HG02763 (cell line): ENCODE data around the gene ELAC2.

Source experiments
- ATAC-seq: cut with Tn5 transposase; IDR thresholded peaks from one replicate; pipeline ENCODE4 v1.9.1; 2021; ENCODE audit warnings: mild to moderate bottlenecking, moderate library complexity; ENCODE audit not compliant: unreplicated experiment

The ELAC2 gene

DNA sequence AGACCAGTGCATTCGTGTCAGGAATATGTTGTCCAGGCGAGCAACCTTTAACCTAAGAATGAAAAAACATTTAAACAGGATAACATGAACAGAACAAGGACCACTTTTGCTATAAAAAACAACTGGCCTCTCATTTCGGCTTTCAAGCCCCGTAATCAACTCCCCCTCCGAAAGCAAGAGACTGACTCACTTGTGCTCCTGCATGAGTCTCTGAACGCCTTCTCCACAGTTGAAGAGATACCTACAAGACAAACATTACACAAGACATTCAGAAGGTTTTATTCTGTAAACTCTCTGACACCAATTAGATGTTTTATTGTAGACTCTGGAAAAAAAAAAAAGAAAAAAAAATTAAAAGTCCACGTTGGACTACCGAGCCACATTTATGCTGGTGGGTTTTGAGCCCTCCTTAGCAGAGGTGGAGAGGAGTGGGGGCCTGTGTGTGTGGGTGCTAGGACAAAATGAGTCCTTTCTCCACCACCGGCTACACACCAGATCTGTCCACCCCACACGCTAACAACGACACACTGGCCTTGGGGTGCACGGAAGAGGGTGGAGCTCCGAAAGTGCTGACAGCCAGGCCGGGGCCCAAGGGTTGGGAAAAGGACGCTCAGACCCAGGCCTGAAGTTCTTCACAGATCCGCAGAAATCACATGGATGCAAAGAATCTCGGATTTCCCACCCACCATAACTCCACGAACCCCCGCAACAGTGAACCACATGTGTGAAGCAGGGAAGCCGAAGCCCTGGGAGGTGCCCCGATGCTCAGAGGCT lies 759 bp downstream of the ELAC2 start:
- ATAC-seq, result peak; percentile 6

DNA sequence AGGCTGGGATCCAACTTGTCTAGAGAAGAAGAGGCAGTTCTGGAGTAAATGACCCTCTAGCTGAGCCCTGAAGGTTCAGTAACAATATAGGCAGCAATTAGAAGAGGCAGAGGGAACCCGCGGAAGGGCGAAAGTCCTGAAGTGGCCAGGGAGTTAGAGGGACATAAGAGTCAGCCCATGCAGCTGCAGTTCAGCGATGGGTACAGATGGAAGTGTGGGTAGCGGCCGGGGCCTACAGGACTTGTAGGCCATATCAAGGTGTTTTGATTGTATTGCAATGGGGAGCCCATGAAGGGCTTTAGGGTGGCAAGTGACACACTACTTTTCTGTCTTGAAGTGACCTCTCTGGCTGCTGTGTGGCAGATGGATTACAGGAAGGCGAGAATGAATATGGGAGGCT lies 3.0 kb downstream of the ELAC2 start:
- ATAC-seq, result no peak

DNA sequence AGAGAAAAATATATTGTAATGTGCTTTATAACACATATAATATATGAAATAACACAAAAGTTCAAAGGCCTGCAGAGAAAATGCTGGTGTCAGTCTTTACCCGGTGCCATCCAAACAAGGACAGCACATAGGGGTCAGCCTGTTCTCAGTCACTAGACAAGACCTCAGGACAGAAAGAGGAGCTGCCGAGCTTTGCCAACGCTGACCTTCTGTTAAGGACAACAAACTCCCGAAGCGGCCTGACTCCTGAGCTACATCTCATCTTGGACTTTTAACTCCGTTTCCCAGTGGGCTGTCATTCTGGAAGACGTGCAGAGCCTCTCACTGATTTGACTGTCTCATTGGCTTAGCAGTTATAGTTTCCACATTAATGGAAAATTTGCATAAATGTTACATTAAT lies 6.9 kb downstream of the ELAC2 start:
- no peak for ATAC-seq

DNA sequence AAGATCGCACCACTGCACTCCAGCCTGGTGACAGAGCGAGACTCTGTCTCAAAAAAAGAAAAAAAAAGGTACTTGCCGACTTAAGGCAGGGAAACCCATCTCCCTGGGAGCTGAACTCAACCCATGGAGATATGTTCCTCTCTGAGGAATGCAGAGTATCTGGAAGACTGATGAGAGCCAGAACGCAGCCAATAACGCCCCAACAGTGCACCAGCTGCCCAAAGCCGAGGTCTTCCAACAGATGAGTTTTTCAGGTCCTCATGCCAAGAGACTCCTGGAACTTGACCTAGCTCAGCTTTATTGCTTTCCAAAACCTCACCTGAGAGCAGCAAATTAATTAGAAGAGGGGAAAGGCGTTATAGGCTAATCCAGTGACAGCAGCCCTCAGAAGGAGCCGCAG lies 9.4 kb downstream of the ELAC2 start:
- no peak for ATAC-seq

DNA sequence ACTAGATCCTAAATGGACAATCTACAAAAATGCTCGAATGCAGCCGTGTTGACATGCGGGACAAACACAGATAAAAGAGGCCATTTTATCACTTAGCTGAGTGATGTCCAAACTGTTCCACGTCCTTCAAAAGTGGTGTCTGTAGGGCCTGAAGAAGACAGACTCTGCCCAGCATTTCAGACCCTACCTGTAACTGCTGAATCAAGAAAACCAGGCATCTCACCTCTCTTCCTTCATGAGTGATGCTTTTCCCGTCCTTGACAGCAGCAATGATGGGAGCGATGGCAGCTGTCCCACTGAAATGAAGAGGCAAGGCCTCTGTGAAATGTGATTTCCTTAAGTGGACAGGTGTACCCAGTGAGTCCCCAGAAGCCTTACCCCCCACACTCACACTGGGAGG lies 12.3 kb downstream of the ELAC2 start:
- no peak for ATAC-seq

DNA sequence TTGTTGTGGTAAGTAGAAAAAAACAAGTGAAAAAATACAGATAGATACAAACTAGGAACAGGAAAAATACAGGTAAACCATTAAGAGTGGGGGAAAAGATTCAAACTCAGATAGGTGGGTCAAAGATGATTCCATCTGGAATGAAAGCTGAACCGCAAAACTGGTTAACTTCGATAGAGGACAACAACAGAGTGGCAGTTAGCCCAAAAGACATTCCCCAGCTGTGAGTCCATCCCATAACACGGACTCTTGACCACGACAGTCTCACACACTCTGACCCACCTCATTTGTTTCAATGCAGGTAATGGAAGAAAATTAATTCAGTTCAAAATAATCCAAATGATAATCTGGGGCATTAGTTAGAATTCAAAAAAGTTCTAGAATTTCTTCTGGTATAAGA lies 13.5 kb downstream of the ELAC2 start:
- no peak for ATAC-seq

DNA sequence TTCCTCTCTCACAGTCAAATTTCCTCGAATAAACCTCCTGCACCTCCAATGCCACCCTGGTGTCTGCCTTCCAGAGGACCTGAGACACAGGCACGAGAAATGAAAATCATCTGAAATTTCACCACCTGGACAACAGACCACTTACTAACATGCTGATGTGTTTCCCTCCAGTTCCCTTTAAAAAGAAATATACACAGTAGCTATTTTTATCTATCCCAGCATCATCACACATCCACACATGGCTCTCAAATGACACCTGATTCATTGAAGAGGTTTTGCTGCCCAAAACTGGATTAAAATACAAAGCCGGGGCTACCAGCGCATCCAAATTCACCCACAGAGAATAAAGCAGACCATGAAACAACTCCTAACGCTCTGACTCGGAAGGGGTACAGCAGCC lies 13.9 kb downstream of the ELAC2 start:
- no peak for ATAC-seq

DNA sequence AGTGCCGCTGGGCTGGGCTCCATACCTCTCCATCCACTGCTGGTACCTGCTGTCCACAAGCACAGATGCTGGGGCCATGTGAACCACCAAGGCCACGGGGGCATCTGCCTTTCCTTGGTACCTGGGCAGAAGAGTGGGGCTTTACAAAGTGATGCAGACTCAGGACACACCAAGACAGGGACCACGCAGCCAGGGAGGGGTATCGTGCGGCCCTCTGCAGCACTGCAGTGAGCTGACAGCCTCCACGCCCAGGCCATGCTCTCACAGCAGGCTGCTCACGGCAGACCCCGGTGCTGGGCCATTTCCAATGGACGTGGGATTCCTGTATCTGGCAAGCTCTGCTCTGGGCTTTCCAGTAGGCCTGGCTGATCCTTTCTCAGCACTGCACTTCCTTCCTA lies 14.4 kb downstream of the ELAC2 start:
- no peak for ATAC-seq

DNA sequence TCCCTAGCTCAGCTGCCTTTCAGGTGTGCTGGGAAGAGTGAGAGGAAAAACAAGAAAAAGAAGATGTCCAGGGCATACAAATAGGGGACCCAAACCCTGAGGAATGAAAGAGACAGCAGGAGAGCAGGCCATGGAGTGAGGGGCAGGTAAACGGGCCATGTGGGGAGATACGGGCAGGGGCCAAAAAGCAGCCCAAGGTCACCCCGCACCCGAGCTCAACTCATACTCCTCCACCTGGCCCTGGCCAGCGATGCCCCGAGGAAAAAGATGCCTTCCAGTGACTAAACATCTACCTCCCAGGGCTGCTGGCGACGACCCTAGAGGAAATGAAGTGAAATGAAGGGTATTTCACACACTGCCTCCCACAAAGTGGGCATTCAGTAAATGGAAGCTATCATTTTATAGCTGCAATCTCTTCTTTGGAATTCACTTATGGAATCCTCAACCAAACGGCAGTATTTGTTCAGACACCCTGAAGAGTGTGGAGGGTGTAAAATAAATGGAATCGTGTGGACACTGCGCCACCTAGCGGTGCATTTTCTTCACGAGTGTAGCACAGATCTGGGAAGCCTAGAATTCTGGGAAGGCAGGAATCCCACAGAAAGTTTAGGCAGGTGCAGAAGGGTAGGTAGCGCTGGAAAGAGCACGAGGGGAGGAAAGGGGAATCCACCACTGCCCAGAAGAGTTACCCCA lies 14.9 kb downstream of the ELAC2 start:
- no peak for ATAC-seq

DNA sequence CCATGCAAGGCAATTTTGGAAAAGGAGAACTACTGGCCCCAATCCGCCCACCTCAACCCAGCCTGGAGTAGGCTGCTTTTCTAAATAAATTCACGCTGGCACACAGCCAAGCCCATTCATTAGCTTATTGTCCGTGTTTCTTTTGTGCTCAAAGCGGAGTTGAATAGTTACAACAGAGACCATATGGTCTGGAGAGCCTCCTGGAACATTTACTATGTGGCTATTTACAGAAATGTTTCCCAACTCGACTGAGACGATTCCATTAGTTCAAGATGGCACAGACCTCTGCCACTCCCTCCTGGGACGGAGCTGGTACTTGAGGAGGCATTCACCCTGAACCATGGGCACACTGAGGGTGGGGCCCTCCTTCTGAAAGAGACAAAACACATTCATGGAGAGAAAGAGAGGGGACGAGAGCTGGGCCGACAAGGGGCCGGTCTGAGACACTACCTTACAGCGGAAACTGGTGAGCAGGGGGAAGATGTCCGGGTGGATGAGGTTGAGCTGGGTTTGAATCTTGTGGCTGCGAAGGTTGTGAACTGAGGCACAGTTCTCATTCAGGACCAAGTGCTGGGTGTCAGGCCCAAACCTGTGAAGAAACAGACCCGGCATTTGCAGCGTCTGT lies 15.7 kb downstream of the ELAC2 start:
- no peak for ATAC-seq

DNA sequence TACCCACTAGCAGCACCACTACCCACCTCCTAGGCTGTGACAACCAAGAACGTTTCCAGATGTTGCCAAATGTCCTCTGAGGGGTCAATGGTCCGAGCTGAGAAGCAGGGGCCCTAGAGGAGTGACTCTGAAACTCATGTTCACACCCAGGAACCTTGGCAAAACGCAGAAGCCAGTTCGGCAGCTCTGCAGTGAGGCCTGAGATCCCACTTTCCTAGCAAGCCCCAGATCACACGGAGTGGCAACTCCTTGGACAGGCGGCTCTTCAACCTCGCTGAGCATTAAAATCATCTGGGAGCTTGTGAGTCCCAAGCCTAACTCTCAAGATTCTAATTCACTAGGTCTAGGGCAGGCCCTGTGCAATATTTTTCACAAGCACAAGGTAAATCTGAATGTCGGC lies 17.3 kb downstream of the ELAC2 start:
- ATAC-seq, result no peak

DNA sequence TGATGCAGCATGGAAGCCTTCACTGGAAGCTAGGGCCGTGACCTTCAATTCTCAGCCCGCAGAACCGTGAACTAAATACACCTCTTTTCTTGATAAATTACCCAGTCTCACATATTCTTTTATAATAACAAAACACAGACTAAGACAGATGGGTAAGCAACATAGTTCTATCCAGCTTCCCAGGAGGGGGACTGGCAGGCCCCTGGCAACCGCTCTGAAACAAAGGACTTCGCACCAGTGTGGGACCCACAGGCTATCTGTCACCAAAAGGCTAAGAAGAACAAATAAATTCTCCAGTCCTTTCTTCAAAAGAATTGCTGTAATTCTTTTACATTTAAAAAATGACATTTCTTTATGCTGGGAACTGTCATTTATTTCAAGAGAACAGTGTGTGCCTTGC lies 19.0 kb downstream of the ELAC2 start:
- ATAC-seq, result no peak

DNA sequence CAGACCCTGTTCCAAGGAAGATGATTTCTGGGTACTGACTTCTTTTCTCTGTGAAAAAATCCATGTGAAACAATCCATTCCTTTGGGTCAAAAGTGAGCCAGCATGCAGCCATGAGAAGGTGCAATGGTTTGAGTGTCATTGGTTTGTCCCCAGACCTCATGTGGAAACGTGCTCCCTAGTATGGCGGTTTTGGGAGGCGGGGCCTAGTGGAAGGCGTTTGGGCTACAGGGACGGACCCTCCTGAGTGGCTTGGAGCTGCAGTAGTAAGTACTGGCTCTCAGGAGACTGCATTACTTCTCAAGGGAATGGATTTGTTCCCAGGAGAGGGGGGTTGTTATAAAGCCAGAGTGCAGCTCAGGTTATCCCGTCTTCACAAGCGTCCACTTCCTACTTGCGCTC lies 19.4 kb downstream of the ELAC2 start:
- no peak for ATAC-seq

DNA sequence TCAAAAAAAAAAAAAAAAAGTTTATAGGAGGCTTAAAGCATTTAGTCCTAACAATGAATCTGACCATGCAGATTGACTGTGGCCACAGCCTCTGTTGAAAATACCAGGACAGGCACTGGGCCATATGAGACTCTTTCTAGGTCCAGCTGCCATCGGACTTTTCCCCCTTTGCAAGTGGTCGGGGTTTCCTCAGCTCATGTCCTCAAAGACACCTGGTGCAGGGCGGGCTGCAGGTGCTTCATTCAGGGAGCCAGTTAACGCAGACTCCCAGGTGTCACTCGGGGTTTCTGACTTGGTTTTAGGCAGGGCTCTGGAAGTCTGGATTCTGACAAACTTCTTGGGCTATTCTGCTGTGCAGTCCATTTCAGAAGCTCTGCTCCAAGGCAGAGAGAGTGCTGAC lies 20.9 kb downstream of the ELAC2 start:
- ATAC-seq, result no peak

DNA sequence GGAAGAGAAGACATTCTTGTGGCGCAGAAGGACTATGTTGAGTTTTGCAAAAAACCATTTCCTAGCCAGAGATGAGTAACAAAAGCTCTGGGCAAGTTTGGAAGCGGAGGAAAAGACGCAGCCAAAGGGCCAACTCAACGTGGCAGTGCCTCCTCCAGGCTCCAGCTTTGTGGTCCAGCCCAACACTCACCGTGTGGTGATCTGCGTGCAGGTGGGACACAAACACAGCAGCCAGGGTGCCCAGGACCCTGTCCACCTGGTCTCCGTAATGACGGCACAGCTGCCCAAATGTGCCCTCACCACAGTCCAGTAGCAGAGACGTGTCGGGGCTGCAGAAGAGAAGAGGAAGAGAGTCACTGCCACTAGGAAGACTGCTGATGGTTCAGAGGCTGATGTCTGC lies 21.5 kb downstream of the ELAC2 start:
- ATAC-seq, result no peak

DNA sequence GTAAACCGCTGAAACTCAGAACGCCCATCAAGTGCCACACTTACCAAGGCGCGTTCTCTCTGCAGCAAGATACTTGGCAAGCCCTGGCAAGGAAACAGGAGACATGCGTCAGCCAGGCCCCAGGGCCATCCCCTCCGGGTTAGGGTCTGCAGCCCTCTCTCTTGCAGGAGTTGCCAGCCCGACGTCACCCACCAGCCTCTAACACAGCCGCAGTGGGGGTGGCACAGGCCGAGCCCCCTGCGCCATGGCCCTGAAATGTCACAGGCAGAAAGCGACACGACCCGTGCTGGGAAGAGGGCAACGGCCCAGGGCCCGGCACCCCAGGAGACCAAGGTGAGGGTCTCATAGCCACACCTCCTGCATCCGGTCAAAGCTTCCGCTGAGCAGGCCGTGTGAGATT lies 21.9 kb downstream of the ELAC2 start:
- ATAC-seq, result no peak

DNA sequence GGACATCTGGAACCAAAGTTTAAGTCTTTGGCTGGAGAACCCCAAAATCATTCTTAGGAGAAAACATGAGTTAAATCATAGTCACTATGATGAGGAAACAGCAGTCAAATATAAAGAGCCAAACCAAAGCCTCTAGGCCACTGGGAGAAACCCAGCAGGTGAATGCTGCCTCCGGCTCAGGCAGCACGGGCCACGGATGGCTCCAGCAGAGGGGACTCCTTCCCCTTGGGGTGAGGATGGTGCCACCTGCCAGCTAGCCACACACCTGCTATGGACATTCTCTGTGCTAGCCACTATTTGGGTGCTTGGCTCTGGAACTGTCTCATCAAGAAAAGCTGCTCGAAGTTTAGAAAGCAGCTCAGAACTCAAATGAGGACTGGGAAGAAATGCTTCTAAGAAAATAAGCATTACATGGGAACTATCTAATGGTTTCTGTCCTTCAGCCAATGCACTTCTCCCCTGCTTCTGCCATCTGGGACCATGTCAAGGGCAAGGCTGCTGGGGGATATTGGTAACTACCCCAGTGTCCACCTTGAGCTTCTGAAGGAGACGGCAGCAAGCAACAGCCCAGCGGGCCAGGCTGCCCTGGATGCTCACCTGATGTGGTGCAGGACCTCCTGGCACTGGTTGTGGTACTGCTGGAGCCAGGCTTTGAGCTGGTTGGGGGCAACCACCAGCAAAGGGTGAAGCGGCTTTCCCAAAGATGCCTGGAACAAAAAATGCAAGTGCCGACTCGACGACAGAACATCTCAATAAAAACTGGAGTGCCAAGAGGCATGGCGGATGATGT lies 22.5 kb downstream of the ELAC2 start:
- no peak for ATAC-seq

DNA sequence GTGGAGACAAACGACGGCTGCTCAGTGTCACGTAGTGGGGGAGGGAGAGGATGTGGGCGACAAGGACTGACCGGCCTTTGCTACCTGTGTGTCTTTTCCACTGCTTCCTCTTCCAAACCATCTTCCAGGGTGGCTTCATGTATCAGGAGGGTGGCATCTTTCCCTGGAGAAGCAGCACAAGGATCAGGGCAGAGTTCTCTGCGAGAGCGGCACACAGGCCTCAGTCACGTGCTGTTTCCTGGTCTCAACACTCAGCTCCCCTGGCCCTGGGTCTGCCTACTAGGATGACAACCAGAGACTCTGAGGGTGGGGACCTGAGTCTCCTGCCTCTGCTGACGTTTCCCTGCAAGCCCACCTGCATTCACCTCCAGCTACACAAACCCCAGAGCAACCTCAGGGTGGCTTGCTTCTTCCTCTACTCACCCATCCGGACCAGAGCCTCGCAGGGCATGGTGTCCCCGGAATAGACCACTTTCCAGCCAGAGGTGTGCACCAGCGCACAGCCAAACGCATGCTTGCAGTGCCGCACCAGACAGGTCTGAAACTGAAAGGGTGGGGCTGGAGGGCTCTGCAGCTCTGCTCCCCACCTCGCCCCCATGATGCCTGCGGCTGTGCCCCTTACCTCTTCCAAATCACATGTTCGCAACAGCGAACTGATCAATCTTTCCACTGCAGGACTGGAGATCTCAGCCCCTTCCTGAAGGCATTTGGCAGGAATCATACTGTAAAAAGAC lies 23.3 kb downstream of the ELAC2 start:
- ATAC-seq, result no peak

DNA sequence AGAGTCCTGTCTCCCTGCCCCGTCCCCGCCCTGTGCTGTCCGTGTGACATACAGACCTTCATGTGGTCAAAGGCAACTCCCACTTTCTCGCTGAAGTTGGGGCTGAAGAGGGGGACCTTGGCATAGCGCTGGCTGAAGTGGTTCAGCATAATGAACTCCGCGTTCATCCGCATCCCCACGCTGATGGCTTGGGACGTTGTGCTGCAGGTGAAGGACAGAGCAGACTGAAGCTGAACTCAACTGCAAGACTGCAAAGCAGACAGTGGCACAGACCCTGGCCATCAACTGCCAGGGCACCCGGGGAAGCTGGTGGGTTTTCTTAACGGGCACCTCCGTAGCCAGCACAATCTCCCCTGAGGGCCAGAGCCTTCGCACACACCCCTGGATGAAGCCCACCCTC lies 24.2 kb downstream of the ELAC2 start:
- ATAC-seq, result no peak

DNA sequence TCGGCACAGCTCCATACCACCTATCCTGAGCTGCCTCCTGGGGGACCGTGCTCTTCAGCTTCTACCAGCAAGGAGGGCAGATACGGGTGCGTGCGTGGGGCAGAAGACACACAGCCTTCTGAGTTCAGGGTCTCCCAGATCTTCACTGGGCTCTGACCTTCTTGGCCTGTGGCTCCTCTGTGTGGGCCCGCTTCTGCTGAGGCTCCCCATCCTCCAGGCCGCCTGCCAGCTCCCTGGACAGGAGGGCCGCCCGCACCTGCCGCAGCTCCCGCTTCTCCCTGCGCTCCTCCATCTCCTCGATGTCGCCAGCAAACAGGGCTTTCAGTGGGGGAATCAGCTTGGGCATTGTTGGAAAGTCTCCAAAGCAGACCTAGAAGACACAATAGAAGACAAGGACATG lies 25.2 kb downstream of the ELAC2 start:
- ATAC-seq, result no peak

DNA sequence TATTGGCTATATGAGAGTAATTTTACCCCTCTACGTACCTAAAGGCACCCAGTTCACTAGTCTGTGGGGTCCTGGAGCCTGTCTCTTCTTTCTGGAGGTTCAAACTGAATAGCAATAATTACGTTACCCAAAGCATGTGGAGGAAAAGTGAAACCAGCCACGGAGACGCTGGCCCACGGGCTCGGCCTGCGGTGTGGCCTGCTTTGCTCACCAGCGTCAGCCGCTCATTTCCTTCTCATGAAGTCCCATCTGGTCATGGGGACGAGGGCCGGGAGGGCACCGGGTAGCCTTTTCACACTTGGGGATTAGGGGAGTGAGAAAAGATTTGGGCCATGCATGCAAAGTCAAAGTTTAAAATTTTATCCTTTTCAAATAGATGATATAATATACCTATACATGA lies 26.9 kb downstream of the ELAC2 start:
- ATAC-seq, result no peak
